Coronary artery (tissue), 2 donors: ENCODE measurements around the gene ANO2.

Source experiments
- DNase-seq: peaks from one replicate; pipeline ENCODE4 v3.0.0-alpha.2; 2017; ENCODE audit warnings: low spot score
- H3K27ac ChIP-seq, 2 donors: fragments of 200-600 bp; sonication (generic); one replicate each; pipeline ENCODE4 v1.5.1; 2016 to 2019
- H3K4me3 ChIP-seq: fragments of 200-600 bp; sonication (generic); 2 replicates; pipeline ENCODE4 v1.5.1; 2016; ENCODE audit warnings: mild to moderate bottlenecking, moderate library complexity
- CTCF ChIP-seq: fragments of 200-600 bp; sonication (generic); IDR thresholded peaks from one replicate; pipeline ENCODE4 v1.5.1; 2019; ENCODE audit warnings: antibody characterized with exemption

ANO2 gene

GRCh38 chr12:5619628-5620027, 325.4 kb downstream of the ANO2 start:
- no peak for TF ChIP-seq CTCF
- DNase-seq: no peak
- Histone ChIP-seq H3K4me3 (no peak overlapping the region), H3K27ac (no peak overlapping the region)

- DNase-seq: no peak
- TF ChIP-seq CTCF: no peak
- Histone ChIP-seq H3K4me3 (no peak overlapping the region), H3K27ac (no peak overlapping the region)
Measured at GRCh38 chr12:5616854-5617253, 328.2 kb downstream of the ANO2 start.

- H3K4me3 ChIP-seq: no peak overlapping the region
- DNase-seq: no peak
- no peak overlapping the region for H3K27ac ChIP-seq
- no peak for TF ChIP-seq CTCF
Measured at GRCh38 chr12:5615760-5616159, 329.3 kb downstream of the ANO2 start.

- Histone ChIP-seq H3K4me3 (no peak overlapping the region), H3K27ac (no peak overlapping the region)
- no peak for DNase-seq
- no peak for TF ChIP-seq CTCF
Measured at GRCh38 chr12:5614256-5614655, 330.8 kb downstream of the ANO2 start.

- H3K4me3 ChIP-seq: no peak overlapping the region
- no peak overlapping the region for H3K27ac ChIP-seq
- DNase-seq: no peak
- no peak for TF ChIP-seq CTCF
Measured at GRCh38 chr12:5612556-5613410, 332.3 kb downstream of the ANO2 start.

- no peak for TF ChIP-seq CTCF
- no peak overlapping the region for H3K4me3 ChIP-seq
- DNase-seq: no peak
- no peak overlapping the region for H3K27ac ChIP-seq
Measured at GRCh38 chr12:5611162-5611561, 333.9 kb downstream of the ANO2 start.

GRCh38 chr12:5599378-5599777, 345.7 kb downstream of the ANO2 start:
- TF ChIP-seq CTCF: no peak
- DNase-seq: no peak
- Histone ChIP-seq H3K4me3 (no peak overlapping the region), H3K27ac (no peak overlapping the region)
